ENCODE measurements around the gene C16orf92.

C16orf92 gene

GRCh38 chr16:30063278-30063892 lies 40.4 kb downstream of the C16orf92 start:
- DNase-seq = no peak

GRCh38 chr16:30063893-30064728 lies 41.1 kb downstream of the C16orf92 start:
- DNase-seq = peak in 4 of 5 experiments; percentile 50 to 84 (median 53)

DNA sequence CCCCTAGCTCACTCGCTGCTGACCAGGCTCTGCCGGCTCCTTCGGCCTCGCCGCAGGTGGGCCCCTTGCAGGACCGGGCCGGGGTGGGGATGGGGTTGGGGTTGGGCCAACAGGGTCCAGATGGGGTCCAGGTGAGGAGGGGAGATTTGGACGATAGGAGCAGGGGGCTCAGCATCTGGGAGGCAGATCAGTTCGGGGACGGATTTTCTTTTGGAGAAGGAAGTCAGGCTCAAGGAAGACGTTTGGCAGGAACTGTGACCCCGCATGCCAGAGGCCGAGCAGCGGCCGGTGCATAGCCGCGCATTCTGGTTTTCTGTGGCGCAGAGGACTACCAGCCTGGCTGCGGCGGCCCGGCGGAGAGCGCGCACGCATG lies 41.7 kb downstream of the C16orf92 start:
- no peak for DNase-seq

GRCh38 chr16:30065102-30065942 lies 42.3 kb downstream of the C16orf92 start, which contains the start of gene ALDOA:
Gene ALDOA (plus strand): TSS chr16:30065760. CDS start chr16:30066898, 1,138 bp downstream.
- peak; percentile 83 to 99 (median 93) for DNase-seq

DNA sequence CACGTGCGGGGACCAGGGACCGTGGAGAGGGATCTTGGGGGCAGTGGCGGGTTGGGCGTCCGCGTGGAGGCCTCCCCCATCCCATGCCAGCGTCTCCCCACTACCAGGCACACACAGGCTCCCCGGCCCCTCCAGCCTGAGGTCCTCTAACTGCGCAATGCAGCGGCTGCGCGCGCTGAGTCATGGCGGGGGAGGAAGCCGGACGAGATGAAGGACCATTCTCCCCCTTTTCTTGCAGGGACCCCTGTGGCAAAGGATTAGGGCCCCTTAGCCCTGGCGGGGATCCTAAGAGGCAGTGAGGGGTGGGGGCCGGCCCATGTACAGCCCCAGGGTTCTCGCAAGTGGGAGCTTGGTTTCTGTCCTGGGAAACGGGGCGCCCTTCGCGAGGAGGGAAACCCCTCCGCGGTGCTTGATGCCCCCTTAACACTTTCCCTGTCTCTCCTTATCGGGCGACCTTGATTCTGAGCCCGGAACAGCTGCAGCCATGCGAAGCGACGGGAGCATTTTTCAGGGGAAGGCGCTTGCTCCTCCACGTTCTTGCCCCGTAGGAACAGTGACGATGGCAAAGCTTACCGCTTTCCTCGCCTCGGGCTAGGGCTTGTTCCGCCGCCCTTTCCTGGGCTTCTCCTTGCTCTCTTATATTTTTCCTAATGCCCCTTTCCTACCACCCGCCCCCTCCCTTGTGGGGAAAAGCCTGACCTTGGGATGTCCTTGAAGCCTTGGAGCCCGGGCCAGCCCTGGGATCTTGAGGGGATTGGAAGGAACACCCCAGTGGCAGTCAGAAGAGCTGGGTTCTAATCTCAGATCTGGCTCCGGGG lies 43.2 kb downstream of the C16orf92 start:
- DNase-seq = peak in 2 of 5 experiments; percentile 17 to 49

GRCh38 chr16:30066761-30067583 lies 44.0 kb downstream of the C16orf92 start:
- DNase-seq = no peak

DNA sequence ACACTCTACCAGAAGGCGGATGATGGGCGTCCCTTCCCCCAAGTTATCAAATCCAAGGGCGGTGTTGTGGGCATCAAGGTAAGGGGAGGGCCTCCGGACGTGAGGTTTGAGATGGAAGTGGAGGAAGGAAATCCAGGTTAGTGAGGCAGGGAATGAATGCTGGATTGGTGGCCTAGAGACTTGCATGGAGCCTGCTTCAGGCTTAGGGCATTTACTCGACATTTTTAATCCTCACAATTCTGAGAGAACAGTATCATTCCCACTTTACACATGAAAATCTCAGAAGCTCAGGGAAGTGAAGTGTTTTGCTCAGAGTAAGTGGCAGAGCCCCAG lies 44.6 kb downstream of the C16orf92 start:
- DNase-seq = no peak

DNA sequence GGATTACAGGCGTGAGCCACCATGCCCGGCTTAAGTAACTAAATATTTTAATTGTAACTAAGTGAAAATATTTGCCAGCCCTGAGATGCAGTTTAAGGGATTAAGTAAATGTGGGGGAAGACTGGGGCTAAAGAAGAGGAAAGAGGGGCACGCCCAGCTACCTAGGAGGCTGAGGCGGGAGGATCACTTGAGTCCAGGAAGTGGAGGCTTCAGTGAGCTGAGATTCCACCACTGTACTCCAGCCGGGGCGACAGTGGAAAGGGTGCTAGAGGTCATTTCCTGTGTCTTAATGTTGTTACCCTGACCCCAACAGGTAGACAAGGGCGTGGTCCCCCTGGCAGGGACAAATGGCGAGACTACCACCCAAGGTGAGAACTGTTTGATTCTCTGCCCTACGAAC lies 45.3 kb downstream of the C16orf92 start:
- no peak for DNase-seq

DNA sequence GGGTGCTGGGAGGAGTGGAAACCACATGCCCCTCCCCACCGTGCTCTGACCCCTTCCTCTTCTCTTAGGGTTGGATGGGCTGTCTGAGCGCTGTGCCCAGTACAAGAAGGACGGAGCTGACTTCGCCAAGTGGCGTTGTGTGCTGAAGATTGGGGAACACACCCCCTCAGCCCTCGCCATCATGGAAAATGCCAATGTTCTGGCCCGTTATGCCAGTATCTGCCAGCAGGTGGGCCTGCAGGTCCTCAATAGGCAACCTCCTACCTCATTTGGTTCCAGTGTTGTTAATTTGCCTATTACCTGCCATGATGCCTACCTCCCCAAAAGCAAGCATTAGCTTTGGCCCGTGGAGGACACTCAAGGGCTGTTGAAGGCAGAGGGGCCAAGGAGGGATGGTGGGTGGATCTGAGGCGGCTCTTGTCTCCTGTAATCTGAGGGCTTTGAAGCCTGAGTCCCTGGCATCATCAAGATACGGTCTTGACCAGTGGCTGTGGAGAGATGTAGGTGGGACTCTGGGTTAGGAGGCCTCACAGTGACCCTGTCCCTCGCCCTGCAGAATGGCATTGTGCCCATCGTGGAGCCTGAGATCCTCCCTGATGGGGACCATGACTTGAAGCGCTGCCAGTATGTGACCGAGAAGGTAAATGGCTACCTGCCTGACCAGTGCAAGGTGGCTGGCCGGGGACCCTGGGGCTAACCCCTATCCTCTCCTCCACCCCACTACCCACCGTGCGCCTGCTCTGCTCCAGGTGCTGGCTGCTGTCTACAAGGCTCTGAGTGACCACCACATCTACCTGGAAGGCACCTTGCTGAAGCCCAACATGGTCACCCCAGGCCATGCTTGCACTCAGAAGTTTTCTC lies 46.0 kb downstream of the C16orf92 start:
- DNase-seq = peak in 4 of 5 experiments; percentile 39 to 68 (median 48)

DNA sequence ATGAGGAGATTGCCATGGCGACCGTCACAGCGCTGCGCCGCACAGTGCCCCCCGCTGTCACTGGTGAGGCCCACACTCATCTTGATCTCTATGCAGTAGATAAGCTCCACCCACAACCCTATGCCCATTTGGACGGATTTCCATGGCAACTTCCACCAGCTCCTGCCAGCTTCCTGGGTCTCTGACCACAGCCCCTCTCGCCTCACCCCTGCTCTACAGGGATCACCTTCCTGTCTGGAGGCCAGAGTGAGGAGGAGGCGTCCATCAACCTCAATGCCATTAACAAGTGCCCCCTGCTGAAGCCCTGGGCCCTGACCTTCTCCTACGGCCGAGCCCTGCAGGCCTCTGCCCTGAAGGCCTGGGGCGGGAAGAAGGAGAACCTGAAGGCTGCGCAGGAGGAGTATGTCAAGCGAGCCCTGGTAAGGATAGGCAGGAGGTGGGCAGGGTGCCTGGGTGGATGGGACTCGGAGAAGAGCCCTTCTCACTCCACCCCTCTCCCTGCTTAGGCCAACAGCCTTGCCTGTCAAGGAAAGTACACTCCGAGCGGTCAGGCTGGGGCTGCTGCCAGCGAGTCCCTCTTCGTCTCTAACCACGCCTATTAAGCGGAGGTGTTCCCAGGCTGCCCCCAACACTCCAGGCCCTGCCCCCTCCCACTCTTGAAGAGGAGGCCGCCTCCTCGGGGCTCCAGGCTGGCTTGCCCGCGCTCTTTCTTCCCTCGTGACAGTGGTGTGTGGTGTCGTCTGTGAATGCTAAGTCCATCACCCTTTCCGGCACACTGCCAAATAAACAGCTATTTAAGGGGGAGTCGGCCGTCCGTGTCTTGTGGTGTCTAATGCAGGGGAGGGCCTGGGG lies 46.8 kb downstream of the C16orf92 start:
- DNase-seq = no peak

GRCh38 chr16:30070490-30070889 lies 47.5 kb downstream of the C16orf92 start:
- DNase-seq = no peak

All from T-helper 2 cell (primary cell).